ENCODE measurements around the gene PPDPF. TPM values are rescaled to one million over a fixed set of nuclear protein-coding genes. Genes with fewer than 3 reads are reported as not detected.

Gene PPDPF
- total RNA-seq, 4 donors from 2014 or later = 114 to 256 (median 162) TPM

DNA sequence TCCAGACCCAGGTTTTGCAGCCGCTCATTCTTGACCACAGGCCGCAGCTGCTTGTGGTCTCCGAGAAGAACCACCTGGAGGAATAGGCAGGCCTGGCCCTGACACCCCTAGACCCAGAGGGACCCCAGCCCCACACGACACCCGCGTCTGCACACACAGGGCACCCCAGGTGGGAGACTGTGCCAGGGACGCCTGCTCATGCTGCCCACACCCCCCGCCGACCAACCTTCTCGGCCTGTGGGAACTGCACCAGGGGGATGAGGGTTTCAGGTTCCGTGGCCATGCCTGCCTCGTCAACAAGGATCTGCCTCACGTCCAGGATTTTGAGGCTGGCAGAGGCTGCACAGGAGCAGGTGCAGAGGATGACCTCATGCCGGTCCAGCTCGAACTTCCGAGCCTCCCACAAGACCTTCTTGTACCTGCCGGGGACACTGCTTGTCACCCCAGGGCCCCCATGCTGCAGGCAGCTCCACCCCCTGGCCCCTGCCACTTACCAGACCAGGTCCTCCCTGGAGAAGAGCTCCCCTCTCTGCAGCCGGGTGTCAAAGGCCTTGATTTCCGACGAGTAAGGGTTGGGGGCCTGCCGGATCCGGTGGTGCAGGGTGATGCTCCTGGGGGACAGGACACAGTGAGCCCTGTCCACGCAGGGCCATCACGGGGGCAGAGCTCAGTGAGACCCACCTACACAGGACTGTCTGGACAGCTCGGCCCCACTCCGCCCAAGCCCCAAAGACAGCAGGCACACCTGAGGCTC lies 40.5 kb downstream of the PPDPF start:
- Histone ChIP-seq H3K27ac (no peak overlapping the region), H3K9me3 (no peaks in the 10 kb centered on the region), H3K27me3 (peaks cover 8% of the 10 kb centered on the region), H3K4me3 (no peak overlapping the region), H3K36me3 (peaks cover 0 to 81% of the 10 kb centered on the region in 2 donors), H3K4me1 (no peaks in the 10 kb centered on the region)
- WGBS, 2 donors (ENCODE audit: low coverage in 1 of 2) = 87% methylated on average over 7 of the region's 26 CpGs; no CpG with 5 or more reads in 1 of the 2 donors
- ATAC-seq = no peak
- TF ChIP-seq POLR2AphosphoS5 (IDR thresholded peaks at IDR 0.05) (no peak), EP300 (IDR thresholded peaks at IDR 0.05) (no peak), POLR2A (IDR thresholded peaks at IDR 0.05) (no peak), CTCF (IDR thresholded peaks at IDR 0.05) (no peak)

DNA sequence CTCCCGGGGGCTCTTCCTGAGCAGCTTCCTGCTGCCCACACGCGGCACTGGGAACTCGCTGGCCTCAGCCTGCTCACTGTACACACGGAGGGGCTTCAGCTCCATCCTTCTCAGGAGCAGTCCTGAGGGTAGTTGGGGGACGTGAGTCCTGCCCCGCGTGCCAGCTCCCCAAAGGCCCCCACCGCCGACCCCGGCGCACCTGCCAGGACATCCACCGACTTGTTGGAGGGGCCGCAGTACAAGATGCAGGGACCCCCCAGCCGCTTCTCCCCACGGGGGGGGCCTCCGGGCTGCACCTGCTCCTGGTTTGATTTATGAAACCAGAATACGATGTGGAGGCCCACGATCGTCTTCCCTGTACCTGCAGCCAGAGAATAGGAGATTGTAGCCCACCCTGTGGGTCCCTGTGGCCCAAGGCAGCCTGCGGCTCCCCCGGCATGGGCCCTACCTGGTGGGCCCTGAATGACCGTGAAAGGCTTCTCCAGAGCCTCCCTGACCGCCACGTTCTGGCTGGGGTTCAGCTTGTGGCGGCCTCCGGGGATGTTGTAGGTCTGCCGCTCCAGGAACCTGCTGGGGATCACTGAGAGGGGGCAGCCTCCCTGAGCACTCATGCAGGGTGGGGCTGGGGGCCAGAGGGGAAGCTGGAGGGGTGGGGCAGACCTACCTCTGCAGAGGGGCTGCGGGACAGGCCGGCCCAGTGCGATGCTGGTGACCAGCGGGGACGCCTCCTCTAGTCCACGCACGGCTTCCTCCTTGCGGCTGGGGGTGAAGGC lies 41.2 kb downstream of the PPDPF start:
- no peak for ATAC-seq
- Histone ChIP-seq H3K4me3 (no peak overlapping the region), H3K27ac (no peak overlapping the region), H3K4me1 (no peaks in the 10 kb centered on the region), H3K9me3 (no peaks in the 10 kb centered on the region), H3K27me3 (peaks cover 8% of the 10 kb centered on the region), H3K36me3 (peaks cover 0 to 89% of the 10 kb centered on the region in 2 donors)
- 91 to 100% methylated on average over 3 to 8 of the region's 36 CpGs for WGBS, 2 donors (ENCODE audit: low coverage in 1 of 2)
- TF ChIP-seq POLR2A (IDR thresholded peaks at IDR 0.05) = no peak
- no peak for TF ChIP-seq EP300 (IDR thresholded peaks at IDR 0.05)
- TF ChIP-seq POLR2AphosphoS5 (IDR thresholded peaks at IDR 0.05) = no peak
- TF ChIP-seq CTCF (IDR thresholded peaks at IDR 0.05) = no peak

DNA sequence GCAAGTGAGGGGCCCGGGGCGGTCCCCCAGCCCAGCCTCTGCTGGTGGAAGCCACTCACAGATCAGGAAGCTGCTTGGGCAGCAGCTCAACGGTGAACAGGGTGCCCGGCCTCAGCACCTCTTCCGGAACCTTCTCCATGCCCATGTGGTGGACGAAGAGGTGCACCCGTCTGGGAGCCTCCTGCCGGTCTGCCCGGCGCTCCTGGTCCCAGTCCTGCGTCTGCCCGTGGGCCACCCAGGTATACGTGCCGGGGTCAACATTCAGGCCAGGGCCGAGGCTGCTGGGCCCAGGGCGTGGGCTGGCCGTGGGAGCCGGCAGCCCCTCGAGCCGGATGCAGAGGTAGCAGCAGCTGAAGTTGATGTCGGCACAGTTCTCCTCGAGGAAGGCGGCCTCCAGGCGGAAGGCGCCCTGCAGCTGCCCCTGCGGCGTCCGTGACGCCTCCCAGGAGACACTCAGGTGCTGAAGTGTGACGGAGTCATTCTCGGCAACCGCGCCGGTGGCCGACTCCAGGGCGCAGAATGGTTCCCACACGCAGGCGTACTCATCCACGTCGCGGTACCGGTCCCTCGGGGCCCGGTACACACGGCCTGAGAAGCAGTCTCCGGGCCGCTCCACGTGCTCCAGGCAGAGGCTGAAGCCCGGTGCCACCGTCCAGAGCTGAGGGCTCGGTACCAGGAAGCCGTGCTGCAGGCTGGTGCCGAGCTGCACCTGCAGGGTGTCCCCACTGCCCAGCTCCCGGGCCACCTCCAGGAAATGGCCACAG lies 42.1 kb downstream of the PPDPF start:
- no peak for TF ChIP-seq POLR2A (IDR thresholded peaks at IDR 0.05)
- TF ChIP-seq CTCF (IDR thresholded peaks at IDR 0.05) = no peak
- TF ChIP-seq POLR2AphosphoS5 (IDR thresholded peaks at IDR 0.05) = no peak
- TF ChIP-seq EP300 (IDR thresholded peaks at IDR 0.05) = no peak
- WGBS, 2 donors (ENCODE audit: low coverage in 1 of 2) = 100% methylated on average over 2 of the region's 54 CpGs; no CpG with 5 or more reads in 1 of the 2 donors
- H3K4me3 ChIP-seq = no peak overlapping the region
- no peaks in the 10 kb centered on the region for H3K4me1 ChIP-seq
- peaks cover 0 to 96% of the 10 kb centered on the region in 2 donors for H3K36me3 ChIP-seq
- peaks cover 8% of the 10 kb centered on the region for H3K27me3 ChIP-seq
- H3K9me3 ChIP-seq = no peaks in the 10 kb centered on the region
- no peak for ATAC-seq
- H3K27ac ChIP-seq = no peak overlapping the region

DNA sequence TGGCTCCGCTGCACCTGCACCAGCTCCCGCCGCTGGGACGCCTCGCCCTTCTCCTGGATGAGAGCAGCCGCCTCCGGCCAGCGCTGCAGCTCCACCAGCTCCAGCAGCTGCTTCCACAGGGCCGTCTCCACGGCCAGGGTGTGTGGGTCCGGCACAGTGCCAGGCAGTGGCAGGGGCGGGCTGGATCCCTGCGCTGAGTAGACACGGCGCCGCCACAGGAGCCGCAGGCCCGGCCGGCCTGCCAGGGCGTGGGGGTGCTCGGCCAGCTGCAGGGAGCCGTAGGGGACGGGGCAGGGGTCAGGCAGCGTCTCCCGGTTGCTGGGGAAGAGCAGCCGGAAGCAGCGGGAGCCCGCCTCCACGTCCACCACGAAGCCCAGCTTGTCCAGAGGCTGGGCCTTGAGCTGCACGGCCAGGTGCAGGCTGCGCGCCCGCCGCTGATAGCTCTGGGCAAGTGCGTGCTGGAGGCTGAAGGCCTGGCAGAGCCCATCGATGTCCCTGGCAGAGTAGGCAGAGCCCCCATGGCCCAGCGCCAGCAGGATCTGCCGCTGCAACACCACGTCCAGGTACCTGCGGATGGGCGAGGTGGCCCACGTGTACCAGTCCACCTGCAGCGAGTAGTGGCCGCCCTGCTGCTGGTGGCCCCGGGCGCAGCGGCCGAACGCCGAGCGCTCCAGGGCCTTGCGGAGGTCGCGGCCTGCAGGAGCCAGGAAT lies 42.8 kb downstream of the PPDPF start:
- H3K27ac ChIP-seq = no peak overlapping the region
- H3K4me1 ChIP-seq = peaks cover 0 to 5% (median 0%) of the 10 kb centered on the region in 3 donors
- H3K9me3 ChIP-seq = no peaks in the 10 kb centered on the region
- 87% methylated on average over 6 of the region's 55 CpGs; no CpG with 5 or more reads in 1 of the 2 donors for WGBS, 2 donors (ENCODE audit: low coverage in 1 of 2)
- no peak for ATAC-seq
- H3K4me3 ChIP-seq = no peak overlapping the region
- peaks cover 0 to 96% of the 10 kb centered on the region in 2 donors for H3K36me3 ChIP-seq
- H3K27me3 ChIP-seq = peaks cover 4% of the 10 kb centered on the region
- no peak for TF ChIP-seq EP300 (IDR thresholded peaks at IDR 0.05)
- TF ChIP-seq POLR2AphosphoS5 (IDR thresholded peaks at IDR 0.05) = no peak
- TF ChIP-seq CTCF (IDR thresholded peaks at IDR 0.05) = no peak
- no peak for TF ChIP-seq POLR2A (IDR thresholded peaks at IDR 0.05)
